Measurements from ENCODE around the gene SRGAP3.

DNA sequence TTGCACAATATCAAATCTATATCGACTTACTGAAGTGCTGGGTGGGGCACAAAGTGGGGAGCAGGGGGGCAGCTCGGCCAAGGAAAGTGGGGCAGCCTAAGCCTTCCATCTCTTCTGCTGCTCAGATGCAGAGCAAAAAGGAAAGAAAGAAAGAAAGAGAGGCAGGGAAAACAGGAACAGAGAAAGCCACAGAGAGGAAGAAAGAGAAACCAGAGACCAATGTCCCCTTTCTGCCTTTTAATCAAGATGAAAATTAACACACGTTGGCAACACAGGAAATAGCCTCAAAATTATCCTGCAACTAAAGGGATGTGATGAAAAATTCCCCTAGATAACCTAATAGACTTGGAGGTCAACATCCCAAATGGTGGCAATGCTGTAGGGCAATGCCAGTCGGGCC, 214.0 kb downstream of the SRGAP3 start:
- no peak for TF ChIP-seq CTCF (IDR thresholded peaks at IDR 0.05)
- TF ChIP-seq EZH2 (IDR thresholded peaks at IDR 0.05; ENCODE audit: borderline replicate concordance, insufficient read depth, low read depth, low read length, poor library complexity, severe bottlenecking) = no peak

Data from B cell (primary cell).